Lung (tissue), 12 donors: ENCODE measurements around the gene LDB3. TPM values are rescaled to one million over a fixed set of nuclear protein-coding genes. Genes with fewer than 3 reads are reported as not detected.
A peak's percentile ranks its signal among the peaks of the same experiment; 100 is the strongest.

Experiments
- ATAC-seq: fragments of 200-7000 bp; cut with Tn5 transposase; one replicate; pipeline ENCODE4 v1.9.1; 2020; ENCODE audit warnings: moderate number of reproducible peaks; ENCODE audit not compliant: insufficient read depth, low FRiP score
- DNase-seq, 3 donors: peaks; one replicate each; pipeline ENCODE4 v3.0.0-alpha.2; 2013 to 2017
- H3K27ac ChIP-seq, 2 donors: one replicate each; pipeline ENCODE4 v1.5.1; 2013; ENCODE audit warnings: mild to moderate bottlenecking in 2 of 2, moderate library complexity in 2 of 2, control low read depth in 1 of 2, inconsistent platforms in 1 of 2, low read depth in 1 of 2, low read length in 1 of 2
- H3K27me3 ChIP-seq, 3 donors: one replicate each; pipeline ENCODE4 v1.5.1; 2013; ENCODE audit warnings: low read length in 2 of 3; ENCODE audit not compliant: control insufficient read depth in 3 of 3, insufficient read depth in 3 of 3
- H3K36me3 ChIP-seq, 4 donors: one replicate each; pipeline ENCODE4 v1.5.1; 2013; ENCODE audit warnings: low read length in 4 of 4, mild to moderate bottlenecking in 1 of 4, moderate library complexity in 1 of 4; ENCODE audit not compliant: control insufficient read depth in 4 of 4, insufficient read depth in 4 of 4
- H3K4me1 ChIP-seq, 5 donors: one replicate each; pipeline ENCODE4 v1.5.1; 2013; ENCODE audit warnings: low read length in 5 of 5, mild to moderate bottlenecking in 2 of 5, moderate library complexity in 1 of 5; ENCODE audit not compliant: control insufficient read depth in 5 of 5, insufficient read depth in 5 of 5
- H3K4me3 ChIP-seq: one replicate; pipeline ENCODE4 v1.5.1; 2013; ENCODE audit warnings: mild to moderate bottlenecking, control low read depth, moderate library complexity
- H3K9ac ChIP-seq, 2 donors: one replicate each; pipeline ENCODE4 v1.5.1; 2013; ENCODE audit warnings: low read length in 2 of 2, control low read depth in 1 of 2; ENCODE audit not compliant: insufficient read depth in 1 of 2
- H3K9me3 ChIP-seq, 4 donors: one replicate each; pipeline ENCODE4 v1.5.1; 2013; ENCODE audit warnings: low read length in 3 of 4, mild to moderate bottlenecking in 1 of 4, moderate library complexity in 1 of 4; ENCODE audit not compliant: control insufficient read depth in 4 of 4, insufficient read depth in 3 of 4
- CTCF ChIP-seq: IDR thresholded peaks from 2 replicates; pipeline ENCODE4 v1.5.1; 2012; ENCODE audit warnings: mild to moderate bottlenecking; ENCODE audit errors: control extremely low read depth, extremely low read depth
- WGBS, 2 donors: extraction: QIAGEN DNeasy Blood & Tissue Kit; methylation state at CpG; one replicate each; pipeline ENCODE4 v1.1.7; 2013; 5-methylcytosine and 5-hydroxymethylcytosine counted together
- polyA plus RNA-seq, 2 donors: library from polyadenylated mRNA; stranded (reverse); fragments of 200-250 nt; gene quantifications; one replicate each; pipeline ENCODE4 v1.2.1, GENCODE V29; 2013
- total RNA-seq, 2 donors: library from RNA; depleted of rRNA in 1 of 2; stranded (reverse); fragments of >200 nt in 1 of 2; gene quantifications; one replicate each; pipeline ENCODE4 v1.2.1, GENCODE V29; 2014 to 2021
- donor health status: control.
- donor health status: control.
- donor health status: Bipolar disorder and iron deficiency.
- donor health status: healthy.
- donor health status: DM: yes; HTN: yes; CAD: no.

Gene LDB3
- total and polyA plus RNA-seq, 4 donors, result 0.37 to 3.2 (median 1.5) TPM

GRCh38 chr10:86751477-86751876 lies 83.2 kb downstream of the LDB3 start:
- TF ChIP-seq CTCF, result no peak
- 91 to 98% methylated on average over 17 of the region's 17 CpGs for WGBS, 2 donors
- H3K9me3 ChIP-seq, result no peaks in the 10 kb centered on the region
- peaks cover 0 to 4% (median 0%) of the 10 kb centered on the region in 3 donors for H3K27me3 ChIP-seq
- H3K9ac ChIP-seq, result no peak overlapping the region
- H3K27ac ChIP-seq, result no peak overlapping the region
- no peak overlapping the region for H3K4me3 ChIP-seq
- no peaks in the 10 kb centered on the region for H3K36me3 ChIP-seq
- H3K4me1 ChIP-seq, result peaks cover 4 to 27% (median 7%) of the 10 kb centered on the region in 5 donors
- ATAC-seq (no peak), DNase-seq (no peak)

- peaks cover 0 to 4% (median 0%) of the 10 kb centered on the region in 3 donors for H3K27me3 ChIP-seq
- H3K9me3 ChIP-seq, result no peaks in the 10 kb centered on the region
- DNase-seq, result no peak
- no peaks in the 10 kb centered on the region for H3K36me3 ChIP-seq
- TF ChIP-seq CTCF, result no peak
- H3K4me3 ChIP-seq, result no peak overlapping the region
- peaks cover 4 to 27% (median 7%) of the 10 kb centered on the region in 5 donors for H3K4me1 ChIP-seq
- H3K9ac ChIP-seq, result no peak overlapping the region
- no peak for ATAC-seq
- H3K27ac ChIP-seq, result peak overlapping the region in 1 of 2 donors; percentile 2
- WGBS, 2 donors, result 76 to 84% methylated on average over 4 of the region's 4 CpGs
These were observed 84.0 kb downstream of the LDB3 start for GRCh38 chr10:86752311-86752710.

GRCh38 chr10:86753051-86753450 lies 84.7 kb downstream of the LDB3 start:
- DNase-seq (no peak), ATAC-seq (no peak)
- Histone ChIP-seq H3K27me3 (peaks cover 0 to 4% (median 0%) of the 10 kb centered on the region in 3 donors), H3K27ac (peak overlapping the region in 1 of 2 donors; percentile 89), H3K4me1 (peaks cover 4 to 22% (median 7%) of the 10 kb centered on the region in 5 donors), H3K36me3 (no peaks in the 10 kb centered on the region), H3K4me3 (no peak overlapping the region), H3K9me3 (no peaks in the 10 kb centered on the region), H3K9ac (peak overlapping the region in 1 of 2 donors; percentile 20)
- TF ChIP-seq CTCF, result no peak
- WGBS, 2 donors, result 85 to 89% methylated on average over 2 of the region's 2 CpGs
